HG03571 (cell line): Measurements from ENCODE around the gene HCRTR1.

Experiments
- ATAC-seq: cut with Tn5 transposase; IDR thresholded peaks from one replicate; pipeline ENCODE4 v1.9.1; 2021; ENCODE audit not compliant: unreplicated experiment

Gene HCRTR1

GRCh38 chr1:31617218-31617915 is at the start of gene HCRTR1:
TSS of gene HCRTR1 (plus strand) at chr1:31617689. CDS start at chr1:31619193, 1,504 bp downstream.
- no peak for ATAC-seq

- no peak for ATAC-seq
Measured at GRCh38 chr1:31567956-31568570, 49.4 kb upstream of the HCRTR1 start.

GRCh38 chr1:31568895-31569595 is 48.4 kb upstream of the HCRTR1 start:
- no peak for ATAC-seq

- ATAC-seq, result no peak
Measured at GRCh38 chr1:31569596-31570173, 47.8 kb upstream of the HCRTR1 start.

- no peak for ATAC-seq
Measured at GRCh38 chr1:31570228-31570627, 47.3 kb upstream of the HCRTR1 start.

- ATAC-seq, result no peak
Measured at GRCh38 chr1:31570906-31571305, 46.6 kb upstream of the HCRTR1 start.

GRCh38 chr1:31571340-31572295 is 45.9 kb upstream of the HCRTR1 start:
- no peak for ATAC-seq

- no peak for ATAC-seq
Measured at GRCh38 chr1:31572323-31573104, 45.0 kb upstream of the HCRTR1 start.

GRCh38 chr1:31573261-31573660 is 44.2 kb upstream of the HCRTR1 start:
- ATAC-seq, result no peak

- no peak for ATAC-seq
Measured at GRCh38 chr1:31574749-31575368, 42.6 kb upstream of the HCRTR1 start.

GRCh38 chr1:31575369-31576140 is 41.9 kb upstream of the HCRTR1 start:
- ATAC-seq, result no peak

GRCh38 chr1:31576201-31576669 is 41.3 kb upstream of the HCRTR1 start, which contains the start of gene TINAGL1:
TSS of gene TINAGL1 (plus strand) at chr1:31576515. CDS start at chr1:31577149, 634 bp downstream.
- ATAC-seq, result no peak

- ATAC-seq, result no peak
Measured at GRCh38 chr1:31576743-31577455, 40.6 kb upstream of the HCRTR1 start.

GRCh38 chr1:31577515-31578192 is 39.8 kb upstream of the HCRTR1 start:
- ATAC-seq, result no peak

GRCh38 chr1:31579374-31579773 is 38.1 kb upstream of the HCRTR1 start:
- no peak for ATAC-seq

- no peak for ATAC-seq
Measured at GRCh38 chr1:31580513-31580870, 37.0 kb upstream of the HCRTR1 start.

- ATAC-seq, result no peak
Measured at GRCh38 chr1:31580891-31581603, 36.4 kb upstream of the HCRTR1 start.
